ENCODE measurements around the gene ST3GAL6.

DNA sequence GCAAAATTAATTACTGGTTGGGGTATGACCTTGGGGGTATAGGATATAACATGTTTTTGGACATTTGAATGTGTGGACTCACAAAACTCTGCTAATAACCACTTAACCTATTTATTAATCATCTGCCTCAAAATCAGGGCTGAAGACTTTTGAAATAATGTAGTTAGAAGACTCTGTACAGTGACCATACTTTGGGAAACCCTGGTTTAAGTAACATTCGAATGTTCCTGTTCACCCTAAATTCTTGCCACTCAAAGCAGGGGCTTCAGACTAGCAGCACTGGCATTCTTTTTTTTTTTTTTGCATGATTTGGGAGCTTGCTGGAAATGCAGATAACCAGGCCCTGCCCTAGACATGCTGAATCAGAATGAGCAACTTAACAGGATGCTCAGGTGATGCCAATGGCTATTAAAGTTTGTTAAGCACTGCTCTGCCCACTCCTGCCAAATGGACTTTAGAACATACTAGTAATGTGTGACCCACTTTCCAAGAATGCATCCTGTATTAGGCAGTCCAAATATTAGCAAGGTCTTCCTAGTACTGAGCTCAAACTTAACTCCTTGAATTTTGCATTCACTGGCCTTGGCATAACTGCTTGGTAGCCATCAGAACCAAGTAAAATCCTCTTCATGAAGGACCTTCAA lies 12.7 kb upstream of the ST3GAL6 start:
- TF ChIP-seq GABPA (IDR thresholded peaks at IDR 0.05 in 1 of 2, conservative IDR thresholded peaks at IDR 0.05 in 1 of 2): no peak
- TF ChIP-seq, protein P1, sequence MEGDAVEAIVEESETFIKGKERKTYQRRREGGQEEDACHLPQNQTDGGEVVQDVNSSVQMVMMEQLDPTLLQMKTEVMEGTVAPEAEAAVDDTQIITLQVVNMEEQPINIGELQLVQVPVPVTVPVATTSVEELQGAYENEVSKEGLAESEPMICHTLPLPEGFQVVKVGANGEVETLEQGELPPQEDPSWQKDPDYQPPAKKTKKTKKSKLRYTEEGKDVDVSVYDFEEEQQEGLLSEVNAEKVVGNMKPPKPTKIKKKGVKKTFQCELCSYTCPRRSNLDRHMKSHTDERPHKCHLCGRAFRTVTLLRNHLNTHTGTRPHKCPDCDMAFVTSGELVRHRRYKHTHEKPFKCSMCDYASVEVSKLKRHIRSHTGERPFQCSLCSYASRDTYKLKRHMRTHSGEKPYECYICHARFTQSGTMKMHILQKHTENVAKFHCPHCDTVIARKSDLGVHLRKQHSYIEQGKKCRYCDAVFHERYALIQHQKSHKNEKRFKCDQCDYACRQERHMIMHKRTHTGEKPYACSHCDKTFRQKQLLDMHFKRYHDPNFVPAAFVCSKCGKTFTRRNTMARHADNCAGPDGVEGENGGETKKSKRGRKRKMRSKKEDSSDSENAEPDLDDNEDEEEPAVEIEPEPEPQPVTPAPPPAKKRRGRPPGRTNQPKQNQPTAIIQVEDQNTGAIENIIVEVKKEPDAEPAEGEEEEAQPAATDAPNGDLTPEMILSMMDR (IDR thresholded peaks at IDR 0.05; ENCODE audit: low read depth, low read length, missing input control): no peak
- TF ChIP-seq, protein P2, sequence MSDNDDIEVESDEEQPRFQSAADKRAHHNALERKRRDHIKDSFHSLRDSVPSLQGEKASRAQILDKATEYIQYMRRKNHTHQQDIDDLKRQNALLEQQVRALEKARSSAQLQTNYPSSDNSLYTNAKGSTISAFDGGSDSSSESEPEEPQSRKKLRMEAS (IDR thresholded peaks at IDR 0.05): no peak
- TF ChIP-seq YY1 (IDR thresholded peaks at IDR 0.05): peak; percentile 49
- TF ChIP-seq SP1 (IDR thresholded peaks at IDR 0.05): peak; percentile 95
- TF ChIP-seq, protein P3, sequence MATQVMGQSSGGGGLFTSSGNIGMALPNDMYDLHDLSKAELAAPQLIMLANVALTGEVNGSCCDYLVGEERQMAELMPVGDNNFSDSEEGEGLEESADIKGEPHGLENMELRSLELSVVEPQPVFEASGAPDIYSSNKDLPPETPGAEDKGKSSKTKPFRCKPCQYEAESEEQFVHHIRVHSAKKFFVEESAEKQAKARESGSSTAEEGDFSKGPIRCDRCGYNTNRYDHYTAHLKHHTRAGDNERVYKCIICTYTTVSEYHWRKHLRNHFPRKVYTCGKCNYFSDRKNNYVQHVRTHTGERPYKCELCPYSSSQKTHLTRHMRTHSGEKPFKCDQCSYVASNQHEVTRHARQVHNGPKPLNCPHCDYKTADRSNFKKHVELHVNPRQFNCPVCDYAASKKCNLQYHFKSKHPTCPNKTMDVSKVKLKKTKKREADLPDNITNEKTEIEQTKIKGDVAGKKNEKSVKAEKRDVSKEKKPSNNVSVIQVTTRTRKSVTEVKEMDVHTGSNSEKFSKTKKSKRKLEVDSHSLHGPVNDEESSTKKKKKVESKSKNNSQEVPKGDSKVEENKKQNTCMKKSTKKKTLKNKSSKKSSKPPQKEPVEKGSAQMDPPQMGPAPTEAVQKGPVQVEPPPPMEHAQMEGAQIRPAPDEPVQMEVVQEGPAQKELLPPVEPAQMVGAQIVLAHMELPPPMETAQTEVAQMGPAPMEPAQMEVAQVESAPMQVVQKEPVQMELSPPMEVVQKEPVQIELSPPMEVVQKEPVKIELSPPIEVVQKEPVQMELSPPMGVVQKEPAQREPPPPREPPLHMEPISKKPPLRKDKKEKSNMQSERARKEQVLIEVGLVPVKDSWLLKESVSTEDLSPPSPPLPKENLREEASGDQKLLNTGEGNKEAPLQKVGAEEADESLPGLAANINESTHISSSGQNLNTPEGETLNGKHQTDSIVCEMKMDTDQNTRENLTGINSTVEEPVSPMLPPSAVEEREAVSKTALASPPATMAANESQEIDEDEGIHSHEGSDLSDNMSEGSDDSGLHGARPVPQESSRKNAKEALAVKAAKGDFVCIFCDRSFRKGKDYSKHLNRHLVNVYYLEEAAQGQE (IDR thresholded peaks at IDR 0.05): peak; percentile 35
- TF ChIP-seq, protein P4, sequence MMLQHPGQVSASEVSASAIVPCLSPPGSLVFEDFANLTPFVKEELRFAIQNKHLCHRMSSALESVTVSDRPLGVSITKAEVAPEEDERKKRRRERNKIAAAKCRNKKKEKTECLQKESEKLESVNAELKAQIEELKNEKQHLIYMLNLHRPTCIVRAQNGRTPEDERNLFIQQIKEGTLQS (IDR thresholded peaks at IDR 0.05): peak; percentile 42
- TF ChIP-seq TAF1 (conservative IDR thresholded peaks at IDR 0.05): no peak
- TF ChIP-seq HNF4A (conservative IDR thresholded peaks at IDR 0.05): peak; percentile 94 to 97
- peak; percentile 36 for TF ChIP-seq FOXA1 (IDR thresholded peaks at IDR 0.05)
- TF ChIP-seq RXRA (IDR thresholded peaks at IDR 0.05): peak; percentile 79 to 85
- no peak for TF ChIP-seq EGR1 (IDR thresholded peaks at IDR 0.05; ENCODE audit: low read depth in 2 of 2)
- TF ChIP-seq, protein P5, sequence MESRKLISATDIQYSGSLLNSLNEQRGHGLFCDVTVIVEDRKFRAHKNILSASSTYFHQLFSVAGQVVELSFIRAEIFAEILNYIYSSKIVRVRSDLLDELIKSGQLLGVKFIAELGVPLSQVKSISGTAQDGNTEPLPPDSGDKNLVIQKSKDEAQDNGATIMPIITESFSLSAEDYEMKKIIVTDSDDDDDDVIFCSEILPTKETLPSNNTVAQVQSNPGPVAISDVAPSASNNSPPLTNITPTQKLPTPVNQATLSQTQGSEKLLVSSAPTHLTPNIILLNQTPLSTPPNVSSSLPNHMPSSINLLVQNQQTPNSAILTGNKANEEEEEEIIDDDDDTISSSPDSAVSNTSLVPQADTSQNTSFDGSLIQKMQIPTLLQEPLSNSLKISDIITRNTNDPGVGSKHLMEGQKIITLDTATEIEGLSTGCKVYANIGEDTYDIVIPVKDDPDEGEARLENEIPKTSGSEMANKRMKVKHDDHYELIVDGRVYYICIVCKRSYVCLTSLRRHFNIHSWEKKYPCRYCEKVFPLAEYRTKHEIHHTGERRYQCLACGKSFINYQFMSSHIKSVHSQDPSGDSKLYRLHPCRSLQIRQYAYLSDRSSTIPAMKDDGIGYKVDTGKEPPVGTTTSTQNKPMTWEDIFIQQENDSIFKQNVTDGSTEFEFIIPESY (IDR thresholded peaks at IDR 0.05): peak; percentile 49

Data from liver (tissue), 3 donors.